ENCODE measurements around the gene PDZD7.

PDZD7 gene

DNA sequence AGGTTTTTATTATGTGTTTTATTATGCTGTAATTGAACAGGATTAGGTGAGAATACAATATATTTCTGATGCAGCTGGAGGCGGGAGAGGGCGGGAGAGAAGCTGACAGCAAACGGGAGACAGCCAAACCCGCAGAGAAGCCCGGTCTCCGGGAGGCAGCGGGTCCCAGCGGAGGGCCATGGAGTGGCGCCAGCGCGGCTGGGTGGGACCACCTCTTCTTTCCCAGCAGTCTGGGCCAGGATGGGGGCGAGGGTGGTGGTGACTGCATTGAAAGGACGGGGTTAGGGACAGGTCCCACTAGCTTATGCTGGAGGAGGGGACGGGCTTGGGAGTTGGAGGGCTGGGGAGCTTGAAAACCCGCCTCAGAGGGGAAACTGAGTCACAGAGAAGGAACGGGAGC is 16.3 kb upstream of the PDZD7 start:
- peaks cover 2% of the 10 kb centered on the region for H3K27me3 ChIP-seq (ENCODE audit: insufficient read depth, poor library complexity, severe bottlenecking)
- no peak for DNase-seq (ENCODE audit: low read depth in 1 of 2, low spot score in 1 of 2)
- H3K4me3 ChIP-seq (replicated peaks; ENCODE audit: insufficient read depth, low read length): no peak overlapping the region

DNA sequence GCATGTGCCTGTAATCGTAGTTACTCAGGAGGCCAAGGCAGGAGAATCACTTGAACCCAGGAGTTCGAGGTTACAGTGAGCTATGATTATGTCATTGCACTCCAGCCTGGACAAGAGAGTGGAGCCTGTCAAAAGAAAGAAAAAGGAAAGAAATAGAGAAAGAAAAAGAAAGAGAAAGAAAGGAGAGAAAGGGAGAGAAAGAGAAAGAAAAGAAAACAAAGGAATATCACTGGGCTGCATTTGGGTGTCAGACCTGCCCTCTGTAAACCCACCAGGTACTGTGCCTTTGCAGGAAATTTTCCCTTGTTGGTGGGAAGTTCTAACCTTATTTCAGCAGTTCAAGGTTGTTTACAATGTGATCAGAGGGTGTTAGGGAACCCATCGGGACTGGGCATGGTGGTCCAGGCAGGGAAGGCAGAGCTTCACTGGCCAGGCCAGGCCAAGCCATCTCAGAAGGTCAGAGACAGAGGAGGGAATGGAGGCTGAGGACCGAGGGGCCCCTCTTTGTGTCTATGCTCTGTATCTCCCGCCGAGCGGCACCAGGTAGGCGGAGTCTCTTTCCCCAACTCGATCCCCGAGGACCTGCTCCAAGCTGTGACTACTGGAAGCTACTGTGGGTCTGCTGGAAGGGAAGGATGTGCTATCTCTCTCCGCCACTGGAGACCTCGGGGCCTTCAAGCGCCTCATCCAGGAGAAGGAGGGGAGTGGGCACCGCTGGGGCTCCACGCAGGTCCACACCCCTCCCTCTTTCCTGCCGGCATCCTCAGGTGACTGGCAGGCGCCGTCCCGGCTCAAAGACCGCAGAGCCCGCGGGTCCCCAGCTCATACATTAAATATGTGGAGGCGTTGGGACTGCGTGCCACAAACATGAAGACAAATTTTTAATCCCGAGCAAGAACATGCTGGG is 15.7 kb upstream of the PDZD7 start:
- no peak for DNase-seq (ENCODE audit: low read depth in 1 of 2, low spot score in 1 of 2)
- TF ChIP-seq, protein P1, sequence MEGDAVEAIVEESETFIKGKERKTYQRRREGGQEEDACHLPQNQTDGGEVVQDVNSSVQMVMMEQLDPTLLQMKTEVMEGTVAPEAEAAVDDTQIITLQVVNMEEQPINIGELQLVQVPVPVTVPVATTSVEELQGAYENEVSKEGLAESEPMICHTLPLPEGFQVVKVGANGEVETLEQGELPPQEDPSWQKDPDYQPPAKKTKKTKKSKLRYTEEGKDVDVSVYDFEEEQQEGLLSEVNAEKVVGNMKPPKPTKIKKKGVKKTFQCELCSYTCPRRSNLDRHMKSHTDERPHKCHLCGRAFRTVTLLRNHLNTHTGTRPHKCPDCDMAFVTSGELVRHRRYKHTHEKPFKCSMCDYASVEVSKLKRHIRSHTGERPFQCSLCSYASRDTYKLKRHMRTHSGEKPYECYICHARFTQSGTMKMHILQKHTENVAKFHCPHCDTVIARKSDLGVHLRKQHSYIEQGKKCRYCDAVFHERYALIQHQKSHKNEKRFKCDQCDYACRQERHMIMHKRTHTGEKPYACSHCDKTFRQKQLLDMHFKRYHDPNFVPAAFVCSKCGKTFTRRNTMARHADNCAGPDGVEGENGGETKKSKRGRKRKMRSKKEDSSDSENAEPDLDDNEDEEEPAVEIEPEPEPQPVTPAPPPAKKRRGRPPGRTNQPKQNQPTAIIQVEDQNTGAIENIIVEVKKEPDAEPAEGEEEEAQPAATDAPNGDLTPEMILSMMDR (IDR thresholded peaks at IDR 0.05; ENCODE audit: insufficient read depth, low read length): no peak
- TF ChIP-seq SPI1 (IDR thresholded peaks at IDR 0.05; ENCODE audit: borderline replicate concordance, low read depth): no peak
- TF ChIP-seq, protein P2, sequence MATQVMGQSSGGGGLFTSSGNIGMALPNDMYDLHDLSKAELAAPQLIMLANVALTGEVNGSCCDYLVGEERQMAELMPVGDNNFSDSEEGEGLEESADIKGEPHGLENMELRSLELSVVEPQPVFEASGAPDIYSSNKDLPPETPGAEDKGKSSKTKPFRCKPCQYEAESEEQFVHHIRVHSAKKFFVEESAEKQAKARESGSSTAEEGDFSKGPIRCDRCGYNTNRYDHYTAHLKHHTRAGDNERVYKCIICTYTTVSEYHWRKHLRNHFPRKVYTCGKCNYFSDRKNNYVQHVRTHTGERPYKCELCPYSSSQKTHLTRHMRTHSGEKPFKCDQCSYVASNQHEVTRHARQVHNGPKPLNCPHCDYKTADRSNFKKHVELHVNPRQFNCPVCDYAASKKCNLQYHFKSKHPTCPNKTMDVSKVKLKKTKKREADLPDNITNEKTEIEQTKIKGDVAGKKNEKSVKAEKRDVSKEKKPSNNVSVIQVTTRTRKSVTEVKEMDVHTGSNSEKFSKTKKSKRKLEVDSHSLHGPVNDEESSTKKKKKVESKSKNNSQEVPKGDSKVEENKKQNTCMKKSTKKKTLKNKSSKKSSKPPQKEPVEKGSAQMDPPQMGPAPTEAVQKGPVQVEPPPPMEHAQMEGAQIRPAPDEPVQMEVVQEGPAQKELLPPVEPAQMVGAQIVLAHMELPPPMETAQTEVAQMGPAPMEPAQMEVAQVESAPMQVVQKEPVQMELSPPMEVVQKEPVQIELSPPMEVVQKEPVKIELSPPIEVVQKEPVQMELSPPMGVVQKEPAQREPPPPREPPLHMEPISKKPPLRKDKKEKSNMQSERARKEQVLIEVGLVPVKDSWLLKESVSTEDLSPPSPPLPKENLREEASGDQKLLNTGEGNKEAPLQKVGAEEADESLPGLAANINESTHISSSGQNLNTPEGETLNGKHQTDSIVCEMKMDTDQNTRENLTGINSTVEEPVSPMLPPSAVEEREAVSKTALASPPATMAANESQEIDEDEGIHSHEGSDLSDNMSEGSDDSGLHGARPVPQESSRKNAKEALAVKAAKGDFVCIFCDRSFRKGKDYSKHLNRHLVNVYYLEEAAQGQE (IDR thresholded peaks at IDR 0.05; ENCODE audit: insufficient replicate concordance, low read depth): no peak
- TF ChIP-seq POLR2AphosphoS5 (IDR thresholded peaks at IDR 0.05; ENCODE audit: low read depth): no peak
- no peak for TF ChIP-seq GABPA (IDR thresholded peaks at IDR 0.05; ENCODE audit: low read depth)
- Histone ChIP-seq H3K27me3 (ENCODE audit: insufficient read depth, poor library complexity, severe bottlenecking) (peaks cover 2% of the 10 kb centered on the region), H3K4me3 (replicated peaks; ENCODE audit: insufficient read depth, low read length) (no peak overlapping the region), H3K27ac (replicated peaks) (no peak overlapping the region)

More for the DNA sequence above, 16.3 kb upstream of the PDZD7 start:
- TF ChIP-seq GABPA (IDR thresholded peaks at IDR 0.05; ENCODE audit: low read depth): no peak
- TF ChIP-seq, protein P2 (IDR thresholded peaks at IDR 0.05; ENCODE audit: insufficient replicate concordance, low read depth): no peak
- no peak for TF ChIP-seq SPI1 (IDR thresholded peaks at IDR 0.05; ENCODE audit: borderline replicate concordance, low read depth)
- TF ChIP-seq, protein P1 (IDR thresholded peaks at IDR 0.05; ENCODE audit: insufficient read depth, low read length): no peak
- no peak for TF ChIP-seq POLR2AphosphoS5 (IDR thresholded peaks at IDR 0.05; ENCODE audit: low read depth)
- no peak overlapping the region for H3K27ac ChIP-seq (replicated peaks)

DNA sequence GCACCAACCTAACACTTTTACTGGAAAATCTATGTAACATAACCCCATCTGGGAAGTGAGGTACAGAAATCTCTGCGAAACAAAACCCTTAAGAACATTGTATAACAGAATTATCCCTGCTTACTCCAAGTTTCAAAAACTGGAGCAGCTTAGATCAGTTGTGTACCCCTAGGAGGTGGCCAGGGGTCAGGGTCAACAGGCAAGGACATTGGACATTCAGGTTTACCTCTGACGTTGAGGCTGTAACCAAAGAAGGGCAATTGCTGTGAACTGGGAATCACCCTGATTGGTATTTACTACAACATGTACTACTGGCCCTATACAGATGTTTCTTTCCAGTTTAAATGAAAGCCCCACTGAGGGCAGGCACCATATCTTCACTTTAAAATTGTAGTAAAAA is 13.2 kb upstream of the PDZD7 start:
- TF ChIP-seq POLR2AphosphoS5 (IDR thresholded peaks at IDR 0.05; ENCODE audit: low read depth) (no peak), GABPA (IDR thresholded peaks at IDR 0.05; ENCODE audit: low read depth) (no peak), SPI1 (IDR thresholded peaks at IDR 0.05; ENCODE audit: borderline replicate concordance, low read depth) (no peak)
- TF ChIP-seq, protein P1 (IDR thresholded peaks at IDR 0.05; ENCODE audit: insufficient read depth, low read length): no peak
- TF ChIP-seq, protein P2 (IDR thresholded peaks at IDR 0.05; ENCODE audit: insufficient replicate concordance, low read depth): no peak
- DNase-seq (ENCODE audit: low read depth in 1 of 2, low spot score in 1 of 2): no peak
- Histone ChIP-seq H3K4me3 (replicated peaks; ENCODE audit: insufficient read depth, low read length) (no peak overlapping the region), H3K27me3 (ENCODE audit: insufficient read depth, poor library complexity, severe bottlenecking) (no peaks in the 10 kb centered on the region), H3K27ac (replicated peaks) (no peak overlapping the region)
